CD4-positive, alpha-beta T cell (primary cell): ENCODE measurements around the gene CCDC92B. TPM values are rescaled to one million over a fixed set of nuclear protein-coding genes. Genes with fewer than 3 reads are reported as not detected.

Experiments
- ATAC-seq: fragments of 200-7000 bp; cut with Tn5 transposase; one replicate; pipeline ENCODE4 v1.10.0; 2022; ENCODE audit warnings: mild to moderate bottlenecking; ENCODE audit not compliant: poor library complexity
- CTCF ChIA-PET: fragments of 350-600 bp; sonication (Branson Sonifier 250); formaldehyde crosslinking; loops from one replicate; lab custom pipeline; 2021; ENCODE audit warnings: antibody characterized with exemption, inconsistent platforms; lab: Charles Lee
- POLR2A ChIA-PET: fragments of 350-600 bp; sonication (Branson Sonifier 250); formaldehyde crosslinking; loops from one replicate; lab custom pipeline; 2021; ENCODE audit warnings: antibody characterized with exemption, inconsistent platforms; lab: Charles Lee
- DNase-seq, 14 experiments: peaks; one replicate each; pipeline ENCODE4 v3.0.0-alpha.2; 2013 to 2020; ENCODE audit warnings: mixed read lengths in 2 of 14
- H3K27ac ChIP-seq, 2 donors: one replicate each; pipeline versions ENCODE4 v1.5.1 to v1.7.0; 2013; ENCODE audit warnings: low read length in 2 of 2, low read depth in 1 of 2, mild to moderate bottlenecking in 1 of 2
- H3K27me3 ChIP-seq, 2 experiments: 1 replicate in 1 of 2; 2 replicates in 1 of 2; pipeline versions ENCODE4 v1.6.1 to v1.7.0; 2013; ENCODE audit warnings: low read length in 2 of 2, control low read depth in 1 of 2, mild to moderate bottlenecking in 1 of 2, moderate library complexity in 1 of 2; ENCODE audit not compliant: insufficient read depth in 2 of 2, control insufficient read depth in 1 of 2
- H3K36me3 ChIP-seq: one replicate; pipeline ENCODE4 v1.6.1; 2013; ENCODE audit warnings: low read length, control low read depth; ENCODE audit not compliant: insufficient read depth
- H3K4me1 ChIP-seq: one replicate; pipeline ENCODE4 v1.6.1; 2013; ENCODE audit warnings: low read length, control low read depth; ENCODE audit not compliant: insufficient read depth
- H3K4me3 ChIP-seq: one replicate; pipeline ENCODE4 v1.5.1; 2013; ENCODE audit warnings: mild to moderate bottlenecking, low read length, moderate library complexity
- H3K9me3 ChIP-seq, 2 experiments: 1 replicate in 1 of 2; 2 replicates in 1 of 2; pipeline versions ENCODE4 v1.6.1 to v1.7.0; 2013; ENCODE audit warnings: low read length in 2 of 2, mild to moderate bottlenecking in 2 of 2, control low read depth in 1 of 2, moderate library complexity in 1 of 2; ENCODE audit not compliant: control insufficient read depth in 1 of 2, insufficient read depth in 1 of 2
- H3K27ac Mint-ChIP-seq: one replicate; pipeline ENCODE4 v1.8.0; 2020; ENCODE audit warnings: mixed read lengths
- H3K27me3 Mint-ChIP-seq: one replicate; pipeline ENCODE4 v1.8.0; 2021; ENCODE audit warnings: mixed read lengths
- H3K36me3 Mint-ChIP-seq: one replicate; pipeline ENCODE4 v1.8.0; 2021; ENCODE audit warnings: low read depth, mixed read lengths
- H3K4me1 Mint-ChIP-seq: one replicate; pipeline ENCODE4 v1.8.0; 2021; ENCODE audit warnings: low read depth, mixed read lengths
- H3K4me3 Mint-ChIP-seq: one replicate; pipeline ENCODE4 v1.8.0; 2020; ENCODE audit warnings: mild to moderate bottlenecking, mixed read lengths
- H3K9me3 Mint-ChIP-seq: one replicate; pipeline ENCODE4 v1.8.0; 2020; ENCODE audit warnings: mixed read lengths
- CTCF ChIP-seq: fragments of 200-600 bp; IDR thresholded peaks from one replicate; pipeline ENCODE4 v1.8.0; 2022; ENCODE audit warnings: antibody characterized with exemption, mild to moderate bottlenecking
- intact Hi-C, 2 experiments: fragments of 100-400 bp; cut with DNase I in 1 of 2; cut with micrococcal nuclease in 1 of 2; formaldehyde crosslinking; loops; one replicate each; pipeline versions ENCODE4 v1.15.1 to v1.9.0; 2023 to 2025; cut with DNase I, micrococcal nuclease
- total RNA-seq, 174 experiments: library from RNA in 2 of 174; stranded (reverse) in 2 of 174; gene quantifications; one replicate each; pipeline ENCODE4 v1.2.3 and lab custom pipeline; 2021 to 2026

The CCDC92B gene
- total RNA-seq, 2 experiments from 2014 or later: 0.11 to 0.28 TPM

GRCh38 chr17:2710071-2710802 is 39.2 kb downstream of the CCDC92B start:
- CTCF ChIA-PET: no interaction called here
- Histone ChIP-seq H3K4me3 (peak overlapping the region; percentile 71), H3K9me3 (no peaks in the 10 kb centered on the region), H3K27ac (no peak overlapping the region), H3K4me1 (peaks cover 57% of the 10 kb centered on the region), H3K36me3 (no peaks in the 10 kb centered on the region), H3K27me3 (no peaks in the 10 kb centered on the region)
- ATAC-seq: no peak
- Mint-ChIP-seq H3K4me3 (peak overlapping the region; percentile 92), H3K27me3 (no peaks in the 10 kb centered on the region), H3K4me1 (peaks cover 33% of the 10 kb centered on the region), H3K36me3 (peaks cover 11% of the 10 kb centered on the region), H3K27ac (peak overlapping the region; percentile 84), H3K9me3 (no peaks in the 10 kb centered on the region)
- intact Hi-C loops: loop anchor here in 1 of 2 experiments (2.0 to 10.0 kb wide), 5 partner anchors 37 to 925 kb away; partner anchors contain the start of genes CCDC92B, CTNS, DPH1 and METTL16
- no peak for TF ChIP-seq CTCF
- DNase-seq: peak in 1 of 14 experiments; percentile 29
- POLR2A ChIA-PET: interaction anchor here (0.7 to 1.0 kb wide), 3 partner anchors 21 to 926 kb away, joined by 3 to 5 read pairs (median 4); partner anchors contain the start of genes CTNS, PAFAH1B1 and SHPK

GRCh38 chr17:2709183-2709661 is 40.2 kb downstream of the CCDC92B start:
- Mint-ChIP-seq H3K9me3 (no peaks in the 10 kb centered on the region), H3K4me1 (peaks cover 34% of the 10 kb centered on the region), H3K27ac (peak overlapping the region; percentile 84), H3K4me3 (peak overlapping the region; percentile 92), H3K36me3 (peaks cover 18% of the 10 kb centered on the region), H3K27me3 (no peaks in the 10 kb centered on the region)
- ChIA-PET POLR2A (no interaction called here), CTCF (no interaction called here)
- no peak overlapping the region for H3K27ac ChIP-seq
- DNase-seq: peak in 1 of 14 experiments; percentile 31
- H3K4me1 ChIP-seq: peaks cover 58% of the 10 kb centered on the region
- peaks cover 2% of the 10 kb centered on the region for H3K36me3 ChIP-seq
- no peaks in the 10 kb centered on the region for H3K9me3 ChIP-seq
- ATAC-seq: no peak
- no peaks in the 10 kb centered on the region for H3K27me3 ChIP-seq
- no peak for TF ChIP-seq CTCF
- H3K4me3 ChIP-seq: no peak overlapping the region
- intact Hi-C loops: no loop called here

GRCh38 chr17:2708585-2709182 is 40.8 kb downstream of the CCDC92B start:
- Histone ChIP-seq H3K9me3 (no peaks in the 10 kb centered on the region), H3K27ac (no peak overlapping the region), H3K36me3 (peaks cover 5% of the 10 kb centered on the region), H3K4me1 (peaks cover 58% of the 10 kb centered on the region), H3K4me3 (no peak overlapping the region), H3K27me3 (no peaks in the 10 kb centered on the region)
- DNase-seq (peak in 1 of 14 experiments; percentile 28), ATAC-seq (no peak)
- Mint-ChIP-seq H3K27me3 (no peaks in the 10 kb centered on the region), H3K4me1 (peaks cover 34% of the 10 kb centered on the region), H3K36me3 (peaks cover 18% of the 10 kb centered on the region), H3K9me3 (no peaks in the 10 kb centered on the region), H3K27ac (peak overlapping the region; percentile 84), H3K4me3 (peak overlapping the region; percentile 92)
- ChIA-PET CTCF (no interaction called here), POLR2A (no interaction called here)
- no peak for TF ChIP-seq CTCF
- intact Hi-C loops: no loop called here
